Stimulated activated CD8-positive, alpha-beta memory T cell treated with anti-CD3 and anti-CD28 coated beads, Interleukin-4, amount 100 ng/mL, for 24 hours (primary cell): ENCODE data around the gene FAM161A.
A peak's percentile ranks its signal among the peaks of the same experiment; 100 is the strongest.
"Not testable (repeated sequence)": the region's sequence is repeated elsewhere in the genome, so short reads cannot be mapped to it uniquely, and the experiment has no call there.

Experiments used
- DNase-seq: peaks from one replicate; pipeline ENCODE4 v3.0.0-alpha.2; 2020; ENCODE audit warnings: low read depth

FAM161A gene

DNA sequence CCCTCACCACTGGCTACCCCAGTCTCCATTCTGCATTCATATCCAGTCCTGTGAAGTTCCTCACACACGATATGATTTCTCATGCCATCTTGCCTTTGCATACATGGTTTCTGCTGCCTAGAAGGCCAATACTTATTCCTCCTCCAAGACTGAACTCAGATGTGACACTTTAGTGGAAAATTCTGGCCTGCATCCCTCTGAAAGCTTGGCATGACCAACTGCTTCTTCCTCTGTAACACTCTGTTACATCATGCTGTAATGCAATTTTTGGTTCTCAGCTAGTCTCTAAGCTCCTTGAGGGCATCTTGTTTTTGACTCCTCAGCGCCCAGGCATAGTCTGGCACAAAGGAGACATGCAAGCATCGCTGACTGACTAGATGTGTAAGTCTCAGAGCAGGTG lies 12.6 kb downstream of the FAM161A start:
- no peak for DNase-seq

DNA sequence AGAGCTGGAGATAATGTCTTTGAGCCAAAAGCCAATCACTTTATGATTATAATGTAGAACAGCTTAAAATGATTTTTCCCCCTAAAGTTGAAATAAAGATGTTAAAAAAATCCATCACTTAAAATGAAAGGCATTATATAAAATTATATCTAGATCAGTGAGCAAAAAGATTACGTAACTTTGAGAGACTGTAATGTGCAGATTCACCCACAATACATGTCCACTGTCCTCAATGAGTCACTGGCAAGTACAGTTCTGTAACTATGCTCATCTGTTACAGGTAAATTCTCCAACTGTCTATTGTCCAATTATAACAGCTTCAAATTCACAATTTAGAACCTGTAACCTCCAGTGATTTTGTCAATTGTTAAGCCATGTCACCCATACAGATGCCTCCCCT lies 19.0 kb downstream of the FAM161A start:
- no peak for DNase-seq

DNA sequence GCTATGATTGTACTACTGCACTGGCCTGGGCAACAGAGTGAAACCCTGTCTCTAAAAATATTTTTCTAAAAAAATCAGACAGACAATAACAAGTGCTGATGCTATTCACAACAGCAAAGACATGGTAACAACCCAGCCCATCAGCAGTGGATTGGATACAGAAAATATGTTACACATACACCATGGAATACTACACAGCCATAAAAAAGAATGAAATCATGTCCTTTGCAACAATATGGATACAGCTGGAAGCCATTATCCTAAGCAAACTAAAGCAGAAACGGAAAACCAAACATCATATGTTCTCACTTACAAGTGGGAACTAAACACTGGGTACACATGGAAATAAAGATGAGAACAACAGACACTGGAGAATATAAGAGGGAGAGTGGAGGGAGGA lies 19.9 kb downstream of the FAM161A start:
- DNase-seq: no peak

DNA sequence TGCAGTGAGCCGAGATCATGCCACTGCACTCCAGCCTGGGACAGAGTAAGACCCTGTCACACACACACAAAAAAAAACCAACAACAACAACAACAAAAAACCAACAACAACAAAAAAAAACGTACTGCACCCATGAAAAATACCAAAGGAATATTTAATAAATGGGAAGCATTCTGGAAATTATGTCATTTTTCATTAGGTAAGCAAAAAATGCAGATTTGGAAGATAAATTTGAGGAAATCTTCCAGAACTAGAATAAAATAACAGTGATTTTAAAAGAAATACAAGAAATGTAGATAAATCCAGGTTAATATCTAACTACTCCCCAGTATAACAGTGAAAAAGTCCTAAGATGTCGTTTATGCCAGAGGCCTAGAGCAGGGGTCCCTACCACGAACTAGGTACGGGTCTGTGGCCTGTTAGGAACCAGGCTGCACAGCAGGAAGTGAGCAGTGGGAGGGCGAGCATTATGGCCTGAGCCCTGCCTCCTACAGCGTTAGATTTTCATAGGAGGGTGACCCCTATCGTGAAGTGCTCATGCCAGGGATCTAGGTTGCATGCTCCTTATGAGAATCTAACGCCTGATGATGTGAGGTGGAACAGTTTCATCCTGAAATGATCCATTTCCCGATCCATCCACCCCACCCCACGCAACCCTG lies 21.5 kb downstream of the FAM161A start:
- DNase-seq: no peak

DNA sequence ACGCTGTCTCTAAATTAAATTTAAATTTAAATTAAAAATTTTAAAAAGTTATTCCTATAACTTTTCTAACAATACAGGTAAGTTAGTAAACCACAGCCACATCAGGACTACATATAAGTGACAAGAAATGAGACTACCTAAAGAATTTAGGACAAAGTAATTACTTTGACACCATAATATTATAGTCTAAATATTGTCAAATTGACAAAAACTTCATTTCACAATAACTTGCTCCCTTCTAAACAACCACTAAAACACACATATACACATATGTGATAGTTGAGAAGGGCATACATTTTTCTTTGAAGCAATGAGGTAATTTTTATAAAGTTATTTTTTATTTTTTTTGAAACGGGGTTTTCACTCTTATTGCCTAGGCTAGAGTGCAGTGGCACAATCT lies 31.6 kb downstream of the FAM161A start:
- no peak for DNase-seq

DNA sequence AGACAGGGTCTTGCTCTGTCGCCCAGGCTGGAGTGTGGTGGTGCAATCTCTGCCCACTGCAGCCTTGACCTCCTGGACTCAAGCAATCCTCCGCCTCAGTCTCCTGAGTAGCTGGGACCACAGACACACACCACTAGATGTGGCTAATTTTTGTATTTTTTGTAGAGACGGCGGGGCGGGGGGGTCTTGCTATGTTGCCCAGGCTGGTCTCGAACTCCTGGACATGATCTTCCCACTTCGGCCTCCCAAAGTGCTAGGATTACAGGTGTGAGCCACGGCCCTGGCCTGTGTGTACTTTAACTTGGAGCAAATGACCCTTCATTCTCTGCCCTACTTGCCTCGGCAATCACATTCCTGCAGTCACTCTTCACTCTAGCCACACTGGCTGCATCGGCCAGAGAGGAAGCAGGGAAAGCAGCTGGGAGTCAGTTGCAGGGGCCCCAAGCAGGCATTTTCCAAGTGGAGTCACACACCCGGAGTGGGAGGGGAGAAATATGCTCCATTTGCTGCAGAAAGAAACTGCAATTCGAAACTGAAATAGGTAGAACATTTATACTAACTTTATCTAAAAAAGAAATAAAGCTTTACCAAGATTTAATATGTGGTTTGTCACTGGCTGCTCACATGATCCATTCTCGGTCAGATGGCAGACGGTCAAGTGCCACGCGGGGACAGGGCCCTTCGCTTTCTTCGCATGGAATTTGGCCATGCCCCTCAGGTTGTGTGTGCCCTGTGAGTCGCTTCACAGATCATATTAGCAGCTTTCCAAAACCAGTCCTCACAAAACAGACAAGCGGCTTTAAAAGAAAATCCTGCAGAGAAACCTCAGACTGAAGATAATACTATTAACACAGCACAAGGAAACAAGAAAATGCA lies 37.1 kb downstream of the FAM161A start:
- DNase-seq: no peak

DNA sequence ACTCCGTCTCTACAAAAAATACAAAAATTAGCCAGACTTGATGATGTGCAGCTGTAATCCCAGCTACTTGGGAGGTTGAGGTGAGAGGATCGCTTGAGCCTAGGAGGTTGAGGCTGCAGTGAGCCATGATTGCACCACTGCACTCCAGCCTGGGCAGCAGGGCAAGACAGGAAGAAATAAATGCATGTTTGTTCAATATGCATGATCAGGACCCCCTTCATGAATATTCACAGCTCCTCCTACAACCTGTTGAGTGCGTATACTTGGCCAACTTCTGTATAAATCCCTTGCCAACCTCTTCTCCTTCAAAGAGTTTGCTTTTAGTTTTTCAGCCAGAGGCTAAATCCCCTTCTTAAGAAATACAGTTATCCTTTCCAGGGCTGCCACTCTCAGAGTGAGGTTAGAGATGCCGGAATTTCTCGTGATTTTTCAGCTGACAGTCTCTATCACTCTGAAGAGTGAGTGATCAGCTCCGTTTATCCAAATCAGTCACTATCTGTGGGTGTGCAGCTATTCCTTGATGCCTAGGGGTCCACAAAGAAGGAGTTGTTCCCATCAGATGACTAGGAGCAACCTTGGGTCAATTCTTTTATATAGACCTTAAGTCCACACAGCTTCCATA lies 39.2 kb downstream of the FAM161A start:
- DNase-seq: no peak

DNA sequence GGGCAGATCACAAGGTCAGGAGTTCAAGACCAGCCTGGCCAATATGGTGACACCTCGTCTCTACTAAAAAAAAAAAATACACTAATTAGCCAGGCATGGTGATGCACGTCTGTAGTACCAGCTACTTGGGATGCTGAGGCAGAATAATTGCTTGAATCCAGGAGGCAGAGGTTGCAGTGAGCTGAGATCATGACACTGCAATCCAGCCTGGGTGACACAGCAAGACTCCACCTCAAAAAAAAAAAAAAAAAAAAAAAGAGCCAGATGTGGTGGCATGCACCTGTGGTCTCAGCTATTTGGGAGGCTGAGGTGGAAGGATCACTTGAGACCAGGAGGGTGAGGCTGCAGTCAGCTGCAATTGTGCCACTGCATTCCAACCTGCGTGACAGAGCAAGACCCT lies 40.5 kb downstream of the FAM161A start:
- not testable (repeated sequence) for DNase-seq

DNA sequence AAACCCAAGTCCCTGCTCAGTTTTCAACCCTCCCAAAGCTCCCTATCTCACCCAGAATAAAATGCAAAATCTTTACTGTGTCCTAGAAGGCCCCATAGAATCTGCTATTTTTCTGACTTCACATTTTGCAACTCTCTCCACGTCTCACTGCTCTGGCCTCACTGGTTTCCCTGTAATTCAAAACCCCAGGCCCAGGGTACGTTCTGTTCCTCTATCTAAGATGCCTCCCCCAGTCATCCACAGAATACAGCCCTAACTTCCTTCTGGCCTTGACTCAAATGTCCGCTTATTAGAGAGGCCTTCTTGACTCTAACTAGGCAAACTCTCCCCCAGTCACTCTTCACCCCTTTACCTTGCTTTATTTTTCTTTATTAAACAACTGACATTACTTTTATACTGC lies 42.0 kb downstream of the FAM161A start:
- no peak for DNase-seq

DNA sequence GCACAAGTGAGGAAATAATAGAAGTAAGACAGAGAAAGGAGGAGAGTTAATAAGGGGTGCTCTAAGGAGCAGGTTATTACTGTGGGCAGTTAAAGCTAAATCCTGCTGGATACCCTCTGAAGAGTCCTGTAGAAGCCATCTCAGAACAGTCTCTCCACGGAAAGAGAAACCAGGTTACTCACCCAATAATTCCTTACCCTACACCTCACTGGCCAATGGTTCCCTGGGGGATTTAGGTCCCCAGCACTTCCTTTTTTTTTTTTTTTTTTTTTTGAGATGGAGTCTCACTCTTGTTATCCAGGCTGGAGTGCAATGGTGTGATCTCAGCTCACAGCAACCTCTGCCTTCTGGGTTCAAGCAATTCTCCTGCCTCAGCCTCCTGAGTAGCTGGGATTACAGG lies 43.7 kb downstream of the FAM161A start:
- DNase-seq: not testable (repeated sequence)

DNA sequence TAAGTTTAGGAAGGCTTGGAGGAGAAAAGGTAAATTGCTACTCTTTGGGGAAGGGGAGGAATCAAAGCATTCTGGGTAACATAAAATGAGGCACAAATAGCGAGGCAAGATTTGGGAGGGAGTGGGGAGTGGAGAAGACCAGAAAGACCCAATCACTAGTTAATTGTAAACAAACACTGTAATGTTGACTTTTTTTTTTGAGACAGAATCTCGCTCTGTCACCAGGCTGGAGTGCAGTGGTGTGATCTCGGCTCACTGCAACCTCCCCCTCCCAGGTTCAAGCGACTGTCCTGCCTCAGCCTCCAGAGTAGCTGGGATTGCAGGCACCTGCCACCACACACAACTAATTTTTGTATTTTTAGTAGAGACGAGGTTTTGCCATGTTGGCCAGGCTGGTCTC lies 45.2 kb downstream of the FAM161A start:
- not testable (repeated sequence) for DNase-seq

DNA sequence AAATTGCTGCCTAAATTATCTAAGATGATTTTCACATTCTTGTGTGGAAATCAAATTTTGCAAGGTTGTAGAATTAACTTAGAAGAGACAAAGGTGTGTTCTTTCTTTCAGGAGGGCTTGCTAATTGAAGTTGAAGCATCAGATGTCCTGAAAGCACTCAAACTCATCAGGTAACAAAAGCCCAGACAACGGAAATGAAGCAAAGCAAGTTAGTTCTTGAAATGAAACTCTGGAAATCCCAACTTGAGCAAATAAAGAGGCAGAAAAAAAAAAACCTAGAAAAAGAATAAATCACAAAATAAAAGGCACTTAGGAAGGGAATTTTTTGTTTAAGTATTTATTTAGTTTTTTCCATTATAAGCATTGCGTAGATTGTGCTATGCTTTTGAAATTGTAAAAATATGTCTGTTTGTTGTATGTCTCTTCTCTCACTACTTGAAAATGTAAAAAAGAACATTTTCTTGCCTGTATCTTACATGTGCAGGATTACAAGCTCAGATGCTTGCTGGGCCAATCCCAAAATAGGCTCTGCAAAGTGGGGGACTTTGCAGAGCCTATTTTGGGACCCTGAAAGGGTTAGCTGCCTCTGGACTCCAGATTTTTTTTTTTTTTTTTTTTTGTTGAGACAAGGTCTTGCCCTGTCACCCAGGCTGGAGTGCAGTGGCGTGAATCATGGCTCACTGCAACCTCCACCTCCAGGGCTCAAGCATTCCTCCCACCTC lies 46.7 kb downstream of the FAM161A start:
- no peak for DNase-seq

DNA sequence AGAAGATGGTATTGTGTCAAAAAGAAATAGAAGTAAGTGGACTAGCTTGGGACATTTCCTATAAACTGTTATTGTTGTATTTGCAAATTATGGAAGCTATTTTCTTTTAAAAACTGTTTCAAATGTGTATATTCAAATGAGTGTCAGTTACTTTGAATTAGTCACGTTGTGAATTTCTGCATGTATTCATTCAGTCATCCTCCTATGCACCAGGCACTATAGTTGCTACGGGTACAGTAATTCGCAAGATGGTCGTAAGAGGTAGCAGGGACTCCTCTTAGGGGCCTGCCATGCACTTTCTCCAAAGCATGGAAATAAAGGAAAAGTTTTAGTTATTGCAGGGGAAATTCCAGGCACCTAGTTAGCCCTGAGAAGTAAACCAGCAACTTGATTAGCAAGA lies 51.3 kb downstream of the FAM161A start:
- DNase-seq: no peak

DNA sequence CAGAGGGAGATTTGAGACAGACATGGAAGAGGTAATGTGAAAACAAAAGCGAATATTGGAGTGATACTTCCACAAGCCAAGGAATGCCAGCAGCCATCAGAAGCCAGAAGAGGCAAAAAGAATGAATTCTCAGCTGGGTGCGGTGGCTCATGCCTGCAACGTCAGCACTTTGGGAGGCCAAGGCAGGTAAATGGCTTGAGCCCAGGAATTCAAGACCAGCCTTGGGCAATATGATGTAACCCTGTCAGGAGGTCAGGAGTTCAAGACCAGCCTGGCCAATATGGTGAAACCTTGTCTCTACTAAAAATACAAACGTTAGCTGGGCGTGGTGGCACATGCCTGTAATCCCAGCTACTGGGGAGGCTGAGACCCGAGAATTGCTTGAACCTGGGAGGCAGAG lies 54.8 kb downstream of the FAM161A start:
- no peak for DNase-seq

DNA sequence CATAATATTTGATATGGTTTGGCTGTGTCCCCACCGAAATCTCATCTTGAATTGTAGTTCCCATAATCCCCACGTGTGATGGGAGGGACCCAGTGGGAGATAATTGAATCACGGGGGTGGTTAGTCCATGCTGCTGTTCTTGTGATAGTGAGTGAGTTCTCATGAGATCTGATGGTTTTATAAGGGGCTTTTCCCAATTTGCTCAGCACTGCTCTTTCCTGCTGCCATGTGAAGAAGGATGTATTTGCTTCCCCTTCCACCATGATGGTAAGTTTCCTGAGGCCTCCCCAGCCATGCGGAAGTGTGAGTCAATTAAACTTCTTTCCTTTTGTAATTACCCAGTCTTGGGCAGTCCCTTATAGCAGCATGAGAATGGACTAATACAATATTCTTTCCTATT lies 56.4 kb downstream of the FAM161A start:
- DNase-seq: not testable (repeated sequence)

DNA sequence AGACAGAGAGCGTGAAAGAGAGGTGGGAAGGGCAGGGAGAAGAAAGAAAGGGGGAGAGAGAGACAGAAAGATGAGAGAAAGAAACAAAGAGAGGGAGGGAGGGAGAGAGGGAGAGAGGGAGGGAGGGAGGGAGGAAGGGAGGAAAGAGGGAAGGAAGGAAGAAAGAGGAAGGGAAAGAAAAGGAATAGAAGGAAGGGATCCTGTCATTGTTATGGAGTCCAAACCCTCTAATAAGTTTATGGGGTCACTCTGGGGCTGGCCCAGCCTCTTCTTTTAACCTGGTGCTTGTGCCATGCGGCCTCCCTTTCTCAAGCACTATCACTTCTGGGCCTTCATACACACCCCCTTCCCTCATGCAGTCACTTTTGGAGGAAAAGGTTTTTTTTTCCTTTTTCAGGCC lies 58.5 kb downstream of the FAM161A start:
- DNase-seq: no peak

DNA sequence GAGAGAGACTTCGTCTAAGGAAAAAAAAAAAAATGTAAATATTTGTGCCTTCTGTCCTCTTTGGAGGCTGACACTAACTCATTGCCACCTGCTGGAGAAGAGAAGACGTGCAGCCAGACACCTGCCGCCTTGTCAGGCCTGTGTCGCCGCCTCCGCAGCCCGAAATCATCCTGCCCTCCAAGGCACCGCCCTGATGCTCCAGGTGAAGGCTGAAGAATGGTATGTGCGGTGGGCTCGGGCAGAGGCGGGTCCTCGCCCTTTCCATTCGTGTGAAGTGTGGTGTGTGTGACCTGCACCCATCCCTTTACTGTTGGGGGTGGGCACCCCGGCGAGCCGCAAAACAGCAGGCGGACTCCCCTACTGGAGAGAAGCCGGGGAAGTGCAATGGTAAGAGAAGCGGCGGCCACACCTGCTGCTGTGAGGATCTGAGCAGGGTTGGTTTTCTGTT lies 60.4 kb downstream of the FAM161A start:
- DNase-seq: peak; percentile 56

DNA sequence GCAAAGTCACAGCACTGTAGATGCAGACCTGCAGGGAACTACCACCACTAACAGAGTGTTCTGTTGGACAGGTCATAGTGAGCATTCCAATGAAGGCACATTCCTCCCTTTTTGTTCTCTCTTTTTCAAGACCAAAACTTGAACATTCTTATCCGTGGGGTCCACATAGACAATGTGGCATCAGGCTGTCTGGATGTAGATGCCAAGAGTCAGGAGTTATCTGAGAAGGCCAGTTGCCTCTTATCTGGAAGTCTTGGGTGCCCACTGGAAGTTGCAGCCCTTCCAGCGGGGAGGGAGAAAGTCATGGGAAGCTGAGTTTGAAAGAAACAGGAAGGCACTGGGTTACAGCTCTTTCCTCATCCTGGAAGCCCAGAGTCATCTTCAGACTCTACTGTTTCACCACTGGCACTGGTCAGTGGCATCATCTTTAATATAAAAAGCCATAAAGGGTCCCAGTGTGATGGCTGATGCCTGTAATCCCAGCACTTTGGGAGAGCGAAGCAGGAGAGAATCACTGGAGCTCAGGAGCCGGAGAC lies 61.4 kb downstream of the FAM161A start:
- DNase-seq: no peak

DNA sequence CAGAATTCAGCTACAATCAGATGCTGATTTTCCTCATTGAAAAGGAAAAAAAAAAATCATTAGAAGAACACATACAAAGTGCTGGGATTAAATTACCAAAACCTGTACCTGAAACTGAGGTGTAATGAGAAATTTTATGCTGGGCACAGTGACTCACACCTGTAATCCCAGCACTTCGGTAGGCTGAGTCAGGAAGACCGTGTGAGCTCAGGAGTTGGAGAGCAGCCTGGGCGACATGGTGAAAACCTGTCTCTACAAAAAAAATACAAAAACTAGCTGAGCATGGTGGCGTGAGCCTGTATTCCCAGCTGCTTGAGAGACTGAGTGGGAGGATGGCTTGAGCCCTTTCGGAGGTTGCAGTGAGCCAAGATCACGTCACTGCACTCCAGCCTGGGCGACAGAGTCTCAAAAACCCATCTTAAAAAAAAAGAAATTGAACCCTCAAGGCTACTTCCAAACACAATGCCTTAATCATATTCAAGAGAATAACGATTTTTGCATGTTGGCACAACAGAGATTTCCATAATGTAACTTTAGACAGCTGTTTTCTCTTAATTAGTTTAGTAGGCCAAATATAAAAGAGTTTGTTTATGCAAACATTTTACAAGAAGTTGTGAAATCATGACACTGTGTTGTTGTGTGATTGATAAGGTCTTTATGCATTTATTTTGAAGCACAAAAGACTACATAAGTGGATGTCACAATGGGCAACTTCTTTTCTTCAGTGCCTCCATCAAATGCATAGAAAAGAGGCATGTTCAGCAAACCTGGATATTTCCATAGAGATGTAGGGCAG lies 63.9 kb downstream of the FAM161A start:
- DNase-seq: no peak

DNA sequence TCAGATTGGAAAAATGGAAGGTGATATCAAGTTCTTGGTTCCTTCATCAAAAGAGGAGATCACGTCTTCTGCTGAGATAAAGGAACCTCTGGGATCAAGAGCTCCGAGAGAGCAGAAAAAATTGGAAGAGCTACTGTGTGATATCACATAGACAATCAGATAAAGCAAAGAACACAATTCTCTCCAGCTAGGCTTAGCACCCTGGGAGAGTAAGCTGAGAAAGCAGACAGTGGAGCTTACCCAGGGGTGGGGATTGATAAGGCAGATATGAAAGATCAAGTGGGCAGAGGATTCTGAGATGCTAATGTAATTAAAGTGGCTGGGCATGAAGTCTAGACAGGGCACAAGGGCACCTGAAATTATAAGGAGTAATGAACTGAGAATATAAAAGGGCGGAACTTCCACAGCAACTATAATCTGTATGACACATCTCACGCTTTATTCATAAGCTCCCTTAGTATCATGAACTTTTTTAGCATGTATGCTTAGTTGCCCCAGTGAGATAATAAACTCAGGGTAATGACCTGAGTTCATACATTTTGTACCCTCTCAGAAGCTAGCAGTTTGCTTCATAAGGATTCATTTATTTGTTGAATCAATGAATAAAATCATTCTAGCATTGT lies 65.8 kb downstream of the FAM161A start:
- DNase-seq: no peak

DNA sequence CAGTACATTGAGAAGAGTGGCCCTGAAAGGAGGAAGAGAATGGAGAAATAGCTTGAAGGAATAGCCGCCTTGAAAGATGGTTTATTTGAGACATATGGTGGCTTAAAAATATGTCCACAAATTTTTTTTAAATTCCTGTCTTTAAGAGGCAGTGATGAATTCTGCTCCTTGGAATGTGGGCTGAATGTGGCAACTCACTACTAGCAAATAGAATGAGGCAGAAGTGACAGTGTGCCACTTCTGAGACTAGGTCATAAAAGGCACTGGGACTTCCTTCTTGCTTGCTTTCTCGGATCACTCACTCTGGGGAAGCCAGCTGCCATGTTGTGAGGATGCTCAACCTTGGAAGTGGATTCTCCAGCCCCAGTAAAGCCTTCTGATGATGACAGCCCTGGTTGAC lies 67.0 kb downstream of the FAM161A start:
- DNase-seq: no peak
